Duodenal mucosa (tissue), 2 donors: ENCODE data around the gene MICAL3.
A peak's percentile ranks its signal among the peaks of the same experiment; 100 is the strongest.

Experiments used
- H3K27ac ChIP-seq: one replicate; pipeline ENCODE4 v1.7.0; 2013; ENCODE audit warnings: low read depth, low read length
- H3K27me3 ChIP-seq, 2 donors: one replicate each; pipeline ENCODE4 v1.7.0; 2013; ENCODE audit warnings: low read length in 2 of 2, control low read depth in 1 of 2; ENCODE audit not compliant: insufficient read depth in 2 of 2, control insufficient read depth in 1 of 2
- H3K36me3 ChIP-seq, 2 donors: one replicate each; pipeline ENCODE4 v1.7.0; 2013; ENCODE audit warnings: low read length in 2 of 2, control low read depth in 1 of 2; ENCODE audit not compliant: insufficient read depth in 2 of 2, control insufficient read depth in 1 of 2
- H3K4me1 ChIP-seq, 2 donors: one replicate each; pipeline ENCODE4 v1.7.0; 2013; ENCODE audit warnings: low read length in 2 of 2, control low read depth in 1 of 2; ENCODE audit not compliant: insufficient read depth in 2 of 2, control insufficient read depth in 1 of 2
- H3K4me3 ChIP-seq, 2 donors: one replicate each; pipeline ENCODE4 v1.7.0; 2013; ENCODE audit warnings: low read length in 2 of 2, low read depth in 1 of 2
- H3K9ac ChIP-seq, 2 donors: one replicate each; pipeline ENCODE4 v1.7.0; 2013; ENCODE audit warnings: low read length in 2 of 2, low read depth in 1 of 2
- H3K9me3 ChIP-seq, 2 donors: one replicate each; pipeline ENCODE4 v1.7.0; 2013; ENCODE audit warnings: low read length in 2 of 2, control low read depth in 1 of 2; ENCODE audit not compliant: control insufficient read depth in 1 of 2

The MICAL3 gene

DNA sequence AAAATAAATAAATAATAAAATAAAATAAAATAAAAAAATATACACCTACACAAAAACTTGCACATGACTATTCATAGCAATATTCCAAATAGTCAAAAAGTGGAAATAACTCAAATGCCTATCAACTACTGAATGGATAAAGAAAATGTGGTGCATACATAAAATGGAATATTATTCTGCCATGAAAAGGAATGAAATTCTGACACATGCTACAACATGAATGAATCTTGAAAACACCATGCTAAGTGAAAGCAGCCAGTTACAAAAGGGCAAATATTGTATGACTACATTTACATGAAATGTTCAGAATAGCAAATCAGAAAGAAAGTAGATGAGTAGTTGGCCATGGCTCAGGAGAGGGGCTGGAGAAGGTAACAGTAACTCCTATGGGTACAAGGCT, 46.3 kb downstream of the MICAL3 start:
- no peak overlapping the region for H3K27ac ChIP-seq
- H3K4me1 ChIP-seq: peaks cover 14 to 21% of the 10 kb centered on the region in 2 donors
- H3K9ac ChIP-seq: no peak overlapping the region

DNA sequence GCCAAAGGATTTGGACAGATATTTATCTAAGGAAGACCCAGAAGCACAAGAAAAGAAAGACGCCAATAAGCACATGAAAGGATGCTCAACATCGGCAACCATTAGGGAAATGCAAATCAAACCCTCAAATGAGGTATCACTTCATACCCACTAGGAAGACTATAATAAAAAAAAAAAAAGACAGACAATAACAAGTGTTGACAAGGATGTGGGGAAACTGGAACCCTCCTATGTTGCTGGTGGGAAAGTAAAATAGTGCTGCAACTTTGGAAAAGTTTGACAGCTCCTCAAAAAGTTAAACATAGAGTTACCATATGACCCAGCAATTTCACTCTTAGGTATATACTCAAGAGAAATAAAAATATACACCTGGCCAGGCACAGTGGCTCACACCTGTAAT, 47.0 kb downstream of the MICAL3 start:
- H3K36me3 ChIP-seq: peaks cover 0 to 3% of the 10 kb centered on the region in 2 donors

More for the DNA sequence above, 46.3 kb downstream of the MICAL3 start:
- H3K36me3 ChIP-seq: peaks cover 0 to 3% of the 10 kb centered on the region in 2 donors
- no peak overlapping the region for H3K4me3 ChIP-seq
- no peaks in the 10 kb centered on the region for H3K27me3 ChIP-seq
- no peaks in the 10 kb centered on the region for H3K9me3 ChIP-seq

DNA sequence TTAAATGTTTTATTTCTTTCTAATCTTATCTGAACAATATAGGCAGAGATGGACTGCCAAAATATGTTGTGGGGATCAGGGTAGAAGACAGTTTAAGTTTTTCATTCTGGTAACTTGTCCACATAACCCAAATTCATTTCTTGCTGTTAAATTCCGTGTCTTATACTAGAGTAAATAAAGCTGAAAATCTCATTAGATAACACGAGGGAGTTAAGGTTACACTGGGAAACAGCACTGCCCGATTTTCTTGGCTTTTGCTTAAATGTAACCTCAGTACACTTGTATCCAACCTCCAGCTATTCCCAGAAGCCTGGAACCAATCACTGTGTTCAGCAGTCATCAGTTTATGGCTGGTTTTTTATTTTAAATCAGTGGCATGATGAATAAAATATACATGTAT, 48.2 kb downstream of the MICAL3 start:
- Histone ChIP-seq H3K9ac (no peak overlapping the region), H3K9me3 (no peaks in the 10 kb centered on the region), H3K4me1 (peaks cover 24 to 28% of the 10 kb centered on the region in 2 donors), H3K27me3 (no peaks in the 10 kb centered on the region), H3K4me3 (no peak overlapping the region), H3K27ac (no peak overlapping the region), H3K36me3 (peaks cover 0 to 3% of the 10 kb centered on the region in 2 donors)

More for the DNA sequence above, 47.0 kb downstream of the MICAL3 start:
- Histone ChIP-seq H3K9me3 (no peaks in the 10 kb centered on the region), H3K27ac (no peak overlapping the region), H3K4me3 (no peak overlapping the region), H3K9ac (no peak overlapping the region), H3K27me3 (no peaks in the 10 kb centered on the region), H3K4me1 (peaks cover 21 to 27% of the 10 kb centered on the region in 2 donors)

DNA sequence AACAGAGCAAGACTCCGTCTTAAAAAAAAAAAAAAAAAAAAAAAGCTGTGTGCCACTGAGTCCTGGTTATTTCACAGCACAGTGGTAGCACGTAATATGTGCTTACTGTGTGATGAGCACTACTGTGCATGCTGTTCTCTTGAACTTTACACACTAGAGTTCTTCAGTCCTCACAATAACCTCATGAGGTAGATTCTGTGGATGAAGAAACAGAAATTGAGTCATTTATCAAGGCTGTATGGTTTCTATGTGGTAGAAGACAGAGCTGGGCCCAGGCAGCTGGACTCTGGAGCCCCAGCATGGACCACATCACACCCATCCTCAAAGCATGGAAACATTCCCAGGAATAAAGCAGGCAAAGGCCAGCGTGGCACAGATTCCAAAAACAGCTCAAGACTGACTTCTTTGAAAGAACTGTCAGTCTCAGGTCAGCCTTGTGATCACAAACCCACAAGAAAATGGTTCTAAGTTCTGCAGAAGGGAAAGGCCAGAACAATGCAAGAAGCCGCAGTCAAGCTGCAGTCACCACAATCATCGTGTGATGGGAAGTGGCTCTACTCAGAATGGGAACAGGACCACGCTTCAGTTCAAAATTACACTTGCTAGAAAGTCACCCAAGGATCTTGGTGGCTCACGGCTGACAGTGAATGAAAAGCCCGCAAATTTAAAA, 49.5 kb downstream of the MICAL3 start:
- Histone ChIP-seq H3K4me1 (peaks cover 13 to 17% of the 10 kb centered on the region in 2 donors), H3K27ac (no peak overlapping the region), H3K4me3 (no peak overlapping the region), H3K36me3 (peaks cover 0 to 3% of the 10 kb centered on the region in 2 donors), H3K9ac (no peak overlapping the region), H3K9me3 (no peaks in the 10 kb centered on the region), H3K27me3 (no peaks in the 10 kb centered on the region)

- H3K27ac ChIP-seq: peak overlapping the region; percentile 20
- H3K4me3 ChIP-seq: no peak overlapping the region
- H3K4me1 ChIP-seq: peaks cover 13 to 17% of the 10 kb centered on the region in 2 donors
- no peak overlapping the region for H3K9ac ChIP-seq
- no peaks in the 10 kb centered on the region for H3K27me3 ChIP-seq
- no peaks in the 10 kb centered on the region for H3K9me3 ChIP-seq
- H3K36me3 ChIP-seq: peaks cover 0 to 3% of the 10 kb centered on the region in 2 donors
These were observed 50.3 kb downstream of the MICAL3 start for GRCh38 chr22:17974087-17974486.

- H3K27me3 ChIP-seq: no peaks in the 10 kb centered on the region
These were observed 51.1 kb downstream of the MICAL3 start for GRCh38 chr22:17973217-17973616.

DNA sequence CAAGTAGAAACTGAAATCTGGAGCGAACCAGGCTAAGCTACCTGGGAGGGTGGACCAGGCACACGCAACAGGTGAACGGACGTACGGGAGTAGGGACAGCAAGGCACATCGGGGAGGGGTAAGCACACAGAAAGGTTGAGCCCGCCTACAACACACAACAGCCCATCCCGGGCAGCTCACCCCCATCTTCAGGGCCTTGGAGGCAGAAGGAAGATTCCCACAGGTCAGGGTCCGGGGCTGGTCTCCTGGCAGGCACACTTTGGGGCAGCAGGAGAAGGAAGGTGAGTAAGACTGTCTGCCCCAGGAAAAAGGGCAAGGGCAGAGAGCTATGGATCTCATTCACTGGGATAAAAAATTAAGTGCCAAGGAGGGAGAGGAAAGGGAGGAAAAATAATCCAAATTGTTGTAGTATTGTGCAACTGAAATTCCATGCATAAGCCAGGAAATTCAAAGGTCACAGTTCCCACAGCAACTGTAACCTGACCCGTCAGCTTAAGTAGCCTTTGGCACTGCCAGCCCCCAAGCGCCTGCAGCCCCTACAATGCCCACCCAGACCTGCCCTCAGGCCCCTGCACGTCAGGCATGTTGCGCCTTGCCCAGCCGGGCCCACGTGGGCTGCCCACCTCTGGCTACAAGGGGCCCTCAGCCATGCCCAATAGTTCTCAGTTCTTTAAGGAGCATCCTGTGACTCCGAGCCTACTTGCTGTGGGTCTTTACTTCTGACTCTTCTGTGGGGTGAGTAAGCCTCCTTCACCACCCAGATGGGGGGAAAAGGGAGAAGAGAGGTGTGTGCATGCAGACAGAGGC, 51.8 kb downstream of the MICAL3 start:
- H3K4me3 ChIP-seq: no peak overlapping the region
- H3K4me1 ChIP-seq: peaks cover 13 to 17% of the 10 kb centered on the region in 2 donors
- no peaks in the 10 kb centered on the region for H3K27me3 ChIP-seq
- H3K9ac ChIP-seq: no peak overlapping the region
- H3K36me3 ChIP-seq: peaks cover 0 to 3% of the 10 kb centered on the region in 2 donors
- H3K27ac ChIP-seq: no peak overlapping the region
- no peaks in the 10 kb centered on the region for H3K9me3 ChIP-seq

More at GRCh38 chr22:17973217-17973616, 51.1 kb downstream of the MICAL3 start:
- Histone ChIP-seq H3K4me3 (no peak overlapping the region), H3K9me3 (no peaks in the 10 kb centered on the region), H3K36me3 (peaks cover 0 to 3% of the 10 kb centered on the region in 2 donors), H3K27ac (no peak overlapping the region), H3K4me1 (peaks cover 13 to 17% of the 10 kb centered on the region in 2 donors), H3K9ac (no peak overlapping the region)

DNA sequence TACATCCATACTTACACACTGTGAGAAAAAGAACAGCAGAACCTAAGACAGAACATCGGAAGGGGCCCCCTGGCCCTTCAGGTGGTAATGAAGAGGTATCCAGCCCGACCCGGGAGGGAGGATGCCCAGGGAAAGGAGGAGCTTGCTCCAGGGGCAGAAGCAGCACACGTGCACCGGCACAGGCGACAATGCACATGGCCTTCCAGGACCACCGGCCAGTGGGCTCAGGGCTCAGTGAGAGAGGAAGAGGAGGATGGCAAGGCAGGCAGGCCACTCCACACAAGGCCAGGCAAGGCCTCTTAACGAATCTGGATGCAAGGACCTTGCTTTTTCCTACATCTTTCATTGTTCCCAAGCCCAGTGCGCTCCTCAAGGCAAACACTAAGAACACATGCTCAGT, 52.6 kb downstream of the MICAL3 start:
- Histone ChIP-seq H3K9ac (no peak overlapping the region), H3K4me1 (peaks cover 13 to 17% of the 10 kb centered on the region in 2 donors), H3K36me3 (peaks cover 0 to 3% of the 10 kb centered on the region in 2 donors), H3K27me3 (no peaks in the 10 kb centered on the region), H3K9me3 (no peaks in the 10 kb centered on the region), H3K4me3 (no peak overlapping the region), H3K27ac (no peak overlapping the region)

DNA sequence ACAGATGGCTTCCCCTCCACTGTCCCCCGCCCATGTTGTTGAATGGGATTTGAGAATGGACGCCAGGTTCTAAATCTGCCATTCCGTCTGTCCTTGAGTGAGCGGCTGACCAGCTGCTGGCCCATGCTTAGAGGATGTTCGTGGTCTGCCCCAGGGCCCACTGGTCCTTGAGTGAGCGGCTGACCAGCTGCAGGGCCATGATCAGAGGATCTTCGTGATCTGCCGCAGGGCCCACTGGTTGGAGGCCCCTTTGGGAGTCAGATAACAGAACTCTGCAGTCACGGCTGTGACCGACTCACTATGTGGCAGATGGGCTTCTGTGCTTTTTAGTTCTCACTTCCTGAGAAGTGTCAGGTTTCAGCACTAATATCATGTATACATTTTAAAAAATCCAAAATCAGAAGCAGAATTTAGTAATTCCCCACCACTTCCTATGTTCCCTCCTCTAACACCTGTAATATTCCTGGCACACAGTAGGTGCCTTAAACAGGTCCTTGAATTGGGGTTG, 54.1 kb downstream of the MICAL3 start:
- H3K4me3 ChIP-seq: no peak overlapping the region
- no peaks in the 10 kb centered on the region for H3K9me3 ChIP-seq
- no peak overlapping the region for H3K27ac ChIP-seq
- peaks cover 0 to 3% of the 10 kb centered on the region in 2 donors for H3K36me3 ChIP-seq
- no peaks in the 10 kb centered on the region for H3K27me3 ChIP-seq
- no peak overlapping the region for H3K9ac ChIP-seq
- H3K4me1 ChIP-seq: peaks cover 17 to 18% of the 10 kb centered on the region in 2 donors

DNA sequence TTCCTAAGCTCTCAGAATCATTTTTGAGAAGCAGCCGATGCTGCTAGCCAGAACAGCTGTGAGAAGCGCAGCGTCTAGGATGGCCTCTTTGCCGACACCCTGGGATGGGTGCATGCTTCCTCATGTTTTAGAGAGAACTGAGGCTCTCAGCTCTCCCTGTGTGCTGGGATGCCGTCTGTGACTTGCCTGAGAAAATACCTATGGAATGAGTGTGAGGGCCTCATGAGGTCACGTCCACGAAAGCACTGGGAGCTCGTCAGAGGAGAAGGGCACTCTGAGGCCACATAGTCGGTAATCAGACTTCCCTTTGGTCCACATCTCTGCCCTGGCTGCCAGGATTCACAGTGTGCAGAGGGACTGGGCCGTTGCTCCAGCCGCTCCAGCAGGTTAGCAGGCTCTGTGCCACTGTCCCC, 54.7 kb downstream of the MICAL3 start:
- Histone ChIP-seq H3K27ac (no peak overlapping the region), H3K9me3 (no peaks in the 10 kb centered on the region), H3K27me3 (no peaks in the 10 kb centered on the region), H3K4me3 (no peak overlapping the region), H3K36me3 (peaks cover 0 to 3% of the 10 kb centered on the region in 2 donors), H3K4me1 (peaks cover 17 to 18% of the 10 kb centered on the region in 2 donors), H3K9ac (no peak overlapping the region)
